Nephron (organoid): ENCODE results near the gene SEMA5A.
"Not testable (repeated sequence)": the region's sequence is repeated elsewhere in the genome, so short reads cannot be mapped to it uniquely, and the experiment has no call there.

Source experiments
- H3K27ac Mint-ChIP-seq, 3 experiments: 2 replicates each; pipeline ENCODE4 v1.8.0; 2020; ENCODE audit warnings: mixed read lengths in 3 of 3, mild to moderate bottlenecking in 2 of 3, moderate library complexity in 1 of 3
- H3K27me3 Mint-ChIP-seq: 2 replicates; pipeline ENCODE4 v1.8.0; 2021; ENCODE audit warnings: low read depth, mild to moderate bottlenecking, moderate library complexity, mixed read lengths
- H3K36me3 Mint-ChIP-seq: 2 replicates; pipeline ENCODE4 v1.8.0; 2020; ENCODE audit warnings: low read depth, mixed read lengths
- H3K4me1 Mint-ChIP-seq: 2 replicates; pipeline ENCODE4 v1.8.0; 2020; ENCODE audit warnings: mixed read lengths
- H3K4me3 Mint-ChIP-seq, 3 experiments: 2 replicates each; pipeline ENCODE4 v1.8.0; 2020; ENCODE audit warnings: mild to moderate bottlenecking in 3 of 3, mixed read lengths in 3 of 3, moderate library complexity in 2 of 3
- H3K9me3 Mint-ChIP-seq: 2 replicates; pipeline ENCODE4 v1.8.0; 2020; ENCODE audit warnings: mixed read lengths
- CTCF ChIP-seq, 3 experiments: fragments of 200-600 bp; sonication (generic); IDR thresholded peaks; one replicate each; pipeline ENCODE4 v1.5.0; 2021; ENCODE audit warnings: antibody characterized with exemption in 3 of 3; ENCODE audit not compliant: unreplicated experiment in 3 of 3

The SEMA5A gene

DNA sequence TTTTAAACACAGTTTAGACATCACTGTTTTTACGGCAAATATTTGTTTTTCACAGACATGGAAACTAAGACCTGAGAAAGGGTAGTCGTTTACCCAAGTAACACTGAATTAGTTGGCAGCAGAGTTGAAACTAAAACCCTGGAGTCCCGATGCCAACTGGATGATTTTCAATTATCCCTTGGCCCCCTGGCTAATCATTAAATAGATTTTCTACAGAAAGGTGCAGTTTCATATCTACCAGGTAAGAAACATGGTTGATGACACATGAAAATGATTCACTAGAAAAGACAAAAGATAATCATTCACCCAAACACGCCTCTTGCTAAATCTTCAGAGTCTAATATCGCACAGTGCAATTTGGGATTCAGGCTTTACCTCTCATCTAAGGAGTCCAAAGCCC is 136.9 kb downstream of the SEMA5A start:
- Mint-ChIP-seq H3K27ac (peak overlapping the region; percentile 91 to 97 (median 92)), H3K9me3 (no peaks in the 10 kb centered on the region), H3K27me3 (no peaks in the 10 kb centered on the region), H3K4me3 (no peak overlapping the region), H3K36me3 (no peaks in the 10 kb centered on the region), H3K4me1 (peaks cover 3% of the 10 kb centered on the region)
- TF ChIP-seq CTCF (IDR thresholded peaks at IDR 0.05; ENCODE audit: unreplicated experiment in 3 of 3), result no peak

DNA sequence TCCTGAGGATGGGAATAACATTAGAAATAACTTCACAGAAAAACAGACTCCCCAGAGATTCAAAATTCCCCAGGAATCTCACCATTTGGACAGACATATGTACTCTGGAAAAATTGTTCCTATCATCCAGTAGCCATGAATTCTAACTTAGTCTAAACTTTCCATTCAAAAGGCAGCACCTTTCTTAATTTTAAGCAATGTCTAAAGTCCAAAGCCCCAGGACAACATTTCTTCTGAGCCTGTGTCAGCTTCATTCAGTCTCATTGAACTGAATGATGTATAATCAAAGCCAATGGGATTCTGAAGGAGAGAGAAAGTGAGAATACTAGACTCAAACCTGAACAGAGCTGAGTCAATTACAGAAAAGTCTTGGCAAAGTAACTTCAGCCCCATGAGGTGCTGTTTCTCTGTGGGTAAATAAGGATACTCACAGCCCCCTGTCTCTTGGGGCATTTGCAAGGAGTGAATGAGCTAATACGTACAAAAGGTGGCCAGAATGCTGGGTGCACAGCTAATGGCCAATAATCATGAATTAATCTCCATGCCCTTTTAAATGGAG is 140.6 kb downstream of the SEMA5A start:
- Mint-ChIP-seq H3K36me3 (no peaks in the 10 kb centered on the region), H3K4me1 (peaks cover under 1% of the 10 kb centered on the region), H3K9me3 (no peaks in the 10 kb centered on the region), H3K27me3 (no peaks in the 10 kb centered on the region), H3K27ac (peak overlapping the region; percentile 18 to 60 (median 60)), H3K4me3 (no peak overlapping the region)
- TF ChIP-seq CTCF (IDR thresholded peaks at IDR 0.05; ENCODE audit: unreplicated experiment in 3 of 3), result no peak

GRCh38 chr5:9401786-9402472 is 143.9 kb downstream of the SEMA5A start:
- Mint-ChIP-seq H3K4me3 (no peak overlapping the region), H3K27me3 (no peaks in the 10 kb centered on the region), H3K27ac (no peak overlapping the region), H3K4me1 (no peaks in the 10 kb centered on the region), H3K36me3 (peaks cover 7% of the 10 kb centered on the region), H3K9me3 (peaks cover 5% of the 10 kb centered on the region)
- no peak for TF ChIP-seq CTCF (IDR thresholded peaks at IDR 0.05; ENCODE audit: unreplicated experiment in 3 of 3)

- H3K4me1 Mint-ChIP-seq, result not testable (repeated sequence)
These were observed 146.1 kb downstream of the SEMA5A start for GRCh38 chr5:9399783-9400182.

DNA sequence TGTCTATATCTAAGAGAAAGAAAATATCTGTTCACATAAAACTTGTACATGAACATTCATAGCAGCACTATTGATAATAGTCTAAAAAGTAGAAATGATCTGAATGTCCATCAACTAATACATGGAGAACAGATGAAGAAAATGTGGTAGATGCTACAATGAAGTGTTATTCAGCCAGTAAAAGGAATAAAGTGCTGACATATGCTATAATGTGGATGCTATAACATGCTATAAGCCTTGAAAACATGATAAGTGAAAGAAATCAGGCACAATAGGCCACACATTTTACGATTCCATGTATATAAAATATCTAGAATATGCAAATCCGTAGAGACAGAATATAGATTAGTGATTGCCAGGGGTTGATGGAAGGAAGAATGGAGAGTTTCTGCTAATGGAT is 146.8 kb downstream of the SEMA5A start:
- H3K27ac Mint-ChIP-seq, result no peak overlapping the region
- no peak for TF ChIP-seq CTCF (IDR thresholded peaks at IDR 0.05; ENCODE audit: unreplicated experiment in 3 of 3)
- H3K9me3 Mint-ChIP-seq, result peaks cover 5% of the 10 kb centered on the region
- H3K4me1 Mint-ChIP-seq, result no peaks in the 10 kb centered on the region
- H3K36me3 Mint-ChIP-seq, result peaks cover 10% of the 10 kb centered on the region
- no peaks in the 10 kb centered on the region for H3K27me3 Mint-ChIP-seq
- H3K4me3 Mint-ChIP-seq, result no peak overlapping the region

More at GRCh38 chr5:9399783-9400182, 146.1 kb downstream of the SEMA5A start:
- not testable (repeated sequence) for H3K27me3 Mint-ChIP-seq, H3K27ac Mint-ChIP-seq, H3K4me3 Mint-ChIP-seq, H3K9me3 Mint-ChIP-seq
- H3K36me3 Mint-ChIP-seq, result peaks cover 10% of the 10 kb centered on the region

- H3K27ac Mint-ChIP-seq, result no peak overlapping the region
- peaks cover 10% of the 10 kb centered on the region for H3K36me3 Mint-ChIP-seq
- TF ChIP-seq CTCF (IDR thresholded peaks at IDR 0.05; ENCODE audit: unreplicated experiment in 3 of 3), result no peak
- H3K4me3 Mint-ChIP-seq, result no peak overlapping the region
- peaks cover 5% of the 10 kb centered on the region for H3K9me3 Mint-ChIP-seq
- no peaks in the 10 kb centered on the region for H3K4me1 Mint-ChIP-seq
- no peaks in the 10 kb centered on the region for H3K27me3 Mint-ChIP-seq
These were observed 147.6 kb downstream of the SEMA5A start for GRCh38 chr5:9398227-9398626.
